Trophoblast cell (in vitro differentiated cells and primary cell): Measurements from ENCODE around the gene ARHGAP30.

Source experiments
- DNase-seq, 2 donors: peaks; one replicate each; pipeline ENCODE4 v3.0.0-alpha.2; 2016
- H2AFZ ChIP-seq: 2 replicates; pipeline ENCODE4 v1.6.1; 2013; ENCODE audit warnings: low read length, moderate library complexity, mild to moderate bottlenecking; ENCODE audit not compliant: insufficient read depth, poor library complexity
- H2AK5ac ChIP-seq: 2 replicates; pipeline ENCODE4 v1.6.1; 2013; ENCODE audit warnings: mild to moderate bottlenecking, low read length
- H2BK120ac ChIP-seq: 2 replicates; pipeline ENCODE4 v1.6.1; 2013; ENCODE audit warnings: low read length, mild to moderate bottlenecking, moderate library complexity; ENCODE audit not compliant: insufficient read depth, poor library complexity
- H2BK12ac ChIP-seq: 2 replicates; pipeline ENCODE4 v1.6.1; 2013; ENCODE audit warnings: mild to moderate bottlenecking, low read length, moderate library complexity
- H2BK5ac ChIP-seq: 2 replicates; pipeline ENCODE4 v1.6.1; 2013; ENCODE audit warnings: low read length, low read depth, moderate library complexity, mild to moderate bottlenecking; ENCODE audit not compliant: poor library complexity
- H3K14ac ChIP-seq: 2 replicates; pipeline ENCODE4 v1.6.1; 2013; ENCODE audit warnings: mild to moderate bottlenecking, low read length
- H3K18ac ChIP-seq: 2 replicates; pipeline ENCODE4 v1.6.1; 2013; ENCODE audit warnings: mild to moderate bottlenecking, low read length
- H3K23ac ChIP-seq: 2 replicates; pipeline ENCODE4 v1.6.1; 2013; ENCODE audit warnings: low read length
- H3K27ac ChIP-seq: 2 replicates; pipeline ENCODE4 v1.5.1; 2013; ENCODE audit warnings: low read depth, mild to moderate bottlenecking, inconsistent platforms, low read length, moderate library complexity
- H3K27me3 ChIP-seq: 2 replicates; pipeline ENCODE4 v1.6.1; 2013; ENCODE audit warnings: inconsistent platforms, mild to moderate bottlenecking, low read length, moderate library complexity; ENCODE audit not compliant: insufficient read depth
- H3K36me3 ChIP-seq, 2 experiments: 1 replicate in 1 of 2; 2 replicates in 1 of 2; pipeline ENCODE4 v1.6.1; 2013; ENCODE audit warnings: low read length in 2 of 2, mild to moderate bottlenecking in 2 of 2, moderate library complexity in 1 of 2; ENCODE audit not compliant: insufficient read depth in 2 of 2, control insufficient read depth in 1 of 2
- H3K4ac ChIP-seq: 2 replicates; pipeline ENCODE4 v1.6.1; 2013; ENCODE audit warnings: low read depth, mild to moderate bottlenecking, low read length, moderate library complexity
- H3K4me1 ChIP-seq, 2 experiments: 1 replicate in 1 of 2; 2 replicates in 1 of 2; pipeline ENCODE4 v1.6.1; 2013; ENCODE audit warnings: low read length in 2 of 2, mild to moderate bottlenecking in 2 of 2, moderate library complexity in 1 of 2; ENCODE audit not compliant: insufficient read depth in 2 of 2, control insufficient read depth in 1 of 2
- H3K4me2 ChIP-seq: 2 replicates; pipeline ENCODE4 v1.6.1; 2013; ENCODE audit warnings: inconsistent platforms, mild to moderate bottlenecking, low read length, moderate library complexity
- H3K4me3 ChIP-seq: 2 replicates; pipeline ENCODE4 v1.5.1; 2013; ENCODE audit warnings: mild to moderate bottlenecking, low read depth, low read length, inconsistent platforms
- H3K79me1 ChIP-seq: one replicate; pipeline ENCODE4 v1.6.1; 2013; ENCODE audit warnings: low read length
- H3K79me2 ChIP-seq: 2 replicates; pipeline ENCODE4 v1.6.1; 2013; ENCODE audit warnings: low read length, mild to moderate bottlenecking; ENCODE audit not compliant: control insufficient read depth, insufficient read depth, poor library complexity
- H3K9ac ChIP-seq: 2 replicates; pipeline ENCODE4 v1.6.1; 2013; ENCODE audit warnings: mild to moderate bottlenecking, low read length
- H3K9me3 ChIP-seq: 2 replicates; pipeline ENCODE4 v1.6.1; 2013; ENCODE audit warnings: low read depth, mild to moderate bottlenecking, control low read depth, inconsistent platforms, low read length; ENCODE audit not compliant: insufficient read depth
- H4K12ac ChIP-seq: 2 replicates; pipeline ENCODE4 v1.6.1; 2013; ENCODE audit warnings: low read depth, mild to moderate bottlenecking, low read length, moderate library complexity
- H4K8ac ChIP-seq: 2 replicates; pipeline ENCODE4 v1.6.1; 2013; ENCODE audit warnings: low read depth, mild to moderate bottlenecking, low read length, moderate library complexity
- H4K91ac ChIP-seq: one replicate; pipeline ENCODE4 v1.6.1; 2013; ENCODE audit warnings: low read depth, mild to moderate bottlenecking, low read length, moderate library complexity
- WGBS: extraction: QIAGEN DNeasy Blood & Tissue Kit; methylation state at CpG from one replicate; pipeline ENCODE4 v1.1.7; 2013; ENCODE audit warnings: missing lambda C conversion rate; ENCODE audit not compliant: insufficient read length, insufficient coverage; ENCODE audit errors: extremely low coverage; 5-methylcytosine and 5-hydroxymethylcytosine counted together

ARHGAP30 gene

GRCh38 chr1:161052899-161053298 lies 16.8 kb downstream of the ARHGAP30 start:
- H2AFZ ChIP-seq, result no peak overlapping the region
- H3K9ac ChIP-seq, result no peak overlapping the region
- WGBS, result no CpG with 5 or more reads among the region's 3 CpGs
- no peak overlapping the region for H3K4me2 ChIP-seq
- H3K4me1 ChIP-seq, result peaks cover 2 to 4% of the 10 kb centered on the region in 2 experiments
- no peak overlapping the region for H4K12ac ChIP-seq
- H3K14ac ChIP-seq, result no peak overlapping the region
- no peak overlapping the region for H2BK120ac ChIP-seq
- no peak for DNase-seq
- H3K23ac ChIP-seq, result no peak overlapping the region
- H3K36me3 ChIP-seq, result peaks cover 0 to 4% of the 10 kb centered on the region in 2 experiments
- no peak overlapping the region for H4K91ac ChIP-seq
- no peak overlapping the region for H2BK12ac ChIP-seq
- H3K79me2 ChIP-seq, result no peaks in the 10 kb centered on the region
- H3K27me3 ChIP-seq, result no peaks in the 10 kb centered on the region
- H2AK5ac ChIP-seq, result no peak overlapping the region
- H3K9me3 ChIP-seq, result peaks cover 14% of the 10 kb centered on the region
- H3K4ac ChIP-seq, result no peak overlapping the region
- H2BK5ac ChIP-seq, result no peak overlapping the region
- H3K18ac ChIP-seq, result no peak overlapping the region
- no peak overlapping the region for H4K8ac ChIP-seq
- H3K27ac ChIP-seq, result no peak overlapping the region
- H3K4me3 ChIP-seq, result no peak overlapping the region
- no peaks in the 10 kb centered on the region for H3K79me1 ChIP-seq

GRCh38 chr1:161051219-161051618 lies 18.5 kb downstream of the ARHGAP30 start:
- Histone ChIP-seq H3K4me2 (no peak overlapping the region), H3K4ac (no peak overlapping the region), H3K36me3 (peaks cover 0 to 4% of the 10 kb centered on the region in 2 experiments), H2BK12ac (no peak overlapping the region), H3K14ac (no peak overlapping the region), H3K4me1 (peaks cover 3 to 4% of the 10 kb centered on the region in 2 experiments), H2BK120ac (peak overlapping the region; percentile 4), H3K23ac (no peak overlapping the region), H2AFZ (no peak overlapping the region), H3K27ac (no peak overlapping the region), H4K8ac (no peak overlapping the region), H3K4me3 (no peak overlapping the region), H3K9me3 (peaks cover 16% of the 10 kb centered on the region), H2BK5ac (no peak overlapping the region), H3K27me3 (no peaks in the 10 kb centered on the region), H4K91ac (peak overlapping the region; percentile 37), H3K18ac (no peak overlapping the region), H3K9ac (no peak overlapping the region), H3K79me1 (peaks cover 3% of the 10 kb centered on the region), H4K12ac (no peak overlapping the region), H3K79me2 (no peaks in the 10 kb centered on the region), H2AK5ac (no peak overlapping the region)
- WGBS, result no CpG with 5 or more reads among the region's 10 CpGs
- DNase-seq, result no peak

- Histone ChIP-seq H3K4ac (no peak overlapping the region), H3K9ac (no peak overlapping the region), H2BK12ac (no peak overlapping the region), H4K8ac (no peak overlapping the region), H2AK5ac (no peak overlapping the region), H3K4me3 (no peak overlapping the region), H3K4me1 (peaks cover 4% of the 10 kb centered on the region in 2 experiments), H2AFZ (no peak overlapping the region), H3K36me3 (peaks cover 0 to 4% of the 10 kb centered on the region in 2 experiments), H3K9me3 (peaks cover 16% of the 10 kb centered on the region), H3K27ac (no peak overlapping the region), H3K79me1 (peaks cover 12% of the 10 kb centered on the region), H3K23ac (no peak overlapping the region), H3K18ac (no peak overlapping the region), H4K12ac (no peak overlapping the region), H3K27me3 (no peaks in the 10 kb centered on the region), H3K14ac (no peak overlapping the region), H2BK120ac (no peak overlapping the region), H3K79me2 (peaks cover 9% of the 10 kb centered on the region), H3K4me2 (no peak overlapping the region), H2BK5ac (no peak overlapping the region), H4K91ac (no peak overlapping the region)
- WGBS, result no CpG with 5 or more reads among the region's 5 CpGs
- DNase-seq, result no peak
Measured at GRCh38 chr1:161048949-161049722, 20.6 kb downstream of the ARHGAP30 start.

GRCh38 chr1:161047436-161048420 lies 22.0 kb downstream of the ARHGAP30 start:
- H3K27me3 ChIP-seq, result no peaks in the 10 kb centered on the region
- peaks cover 0 to 4% of the 10 kb centered on the region in 2 experiments for H3K4me1 ChIP-seq
- WGBS, result no CpG with 5 or more reads among the region's 18 CpGs
- H3K79me1 ChIP-seq, result peaks cover 12% of the 10 kb centered on the region
- no peak overlapping the region for H3K4me2 ChIP-seq
- H2BK120ac ChIP-seq, result no peak overlapping the region
- H3K18ac ChIP-seq, result no peak overlapping the region
- no peak for DNase-seq
- H4K91ac ChIP-seq, result no peak overlapping the region
- no peak overlapping the region for H4K8ac ChIP-seq
- no peak overlapping the region for H2AK5ac ChIP-seq
- H3K27ac ChIP-seq, result no peak overlapping the region
- H3K9ac ChIP-seq, result no peak overlapping the region
- H4K12ac ChIP-seq, result no peak overlapping the region
- no peak overlapping the region for H2BK5ac ChIP-seq
- H3K4me3 ChIP-seq, result no peak overlapping the region
- H2AFZ ChIP-seq, result no peak overlapping the region
- H3K79me2 ChIP-seq, result peaks cover 10% of the 10 kb centered on the region
- no peak overlapping the region for H3K23ac ChIP-seq
- no peak overlapping the region for H3K4ac ChIP-seq
- H3K36me3 ChIP-seq, result peaks cover under 1 to 4% of the 10 kb centered on the region in 2 experiments
- H3K9me3 ChIP-seq, result peaks cover 16% of the 10 kb centered on the region
- H3K14ac ChIP-seq, result no peak overlapping the region
- no peak overlapping the region for H2BK12ac ChIP-seq
